ENCODE measurements around the gene TCF4. TPM values are rescaled to one million over a fixed set of nuclear protein-coding genes. Genes with fewer than 3 reads are reported as not detected.

Gene TCF4
- total RNA-seq, 4 donors from 2014 or later = 58.0 to 84.3 (median 68.1) TPM

- peaks cover 9 to 24% (median 19%) of the 10 kb centered on the region in 4 donors for H3K4me1 ChIP-seq
- peaks cover 0 to 20% (median 11%) of the 10 kb centered on the region in 4 donors for H3K36me3 ChIP-seq
- H3K27me3 ChIP-seq = no peaks in the 10 kb centered on the region
- no peaks in the 10 kb centered on the region for H3K9me3 ChIP-seq
- TF ChIP-seq CTCF (IDR thresholded peaks at IDR 0.05) (no peak), POLR2A (IDR thresholded peaks at IDR 0.05; ENCODE audit: low read depth) (no peak), EP300 (IDR thresholded peaks at IDR 0.05) (no peak), POLR2AphosphoS5 (IDR thresholded peaks at IDR 0.05) (no peak)
- H3K4me3 ChIP-seq = no peak overlapping the region
- 42% methylated on average over 2 of the region's 2 CpGs for WGBS
- H3K27ac ChIP-seq (replicated peaks in 1 of 4) = no peak overlapping the region
- intact Hi-C loops (cut with DNase I) = no loop called here
- DNase-seq (ENCODE audit: extremely low spot score) = no peak
These were observed 307.5 kb downstream of the TCF4 start for GRCh38 chr18:55280503-55280902.

DNA sequence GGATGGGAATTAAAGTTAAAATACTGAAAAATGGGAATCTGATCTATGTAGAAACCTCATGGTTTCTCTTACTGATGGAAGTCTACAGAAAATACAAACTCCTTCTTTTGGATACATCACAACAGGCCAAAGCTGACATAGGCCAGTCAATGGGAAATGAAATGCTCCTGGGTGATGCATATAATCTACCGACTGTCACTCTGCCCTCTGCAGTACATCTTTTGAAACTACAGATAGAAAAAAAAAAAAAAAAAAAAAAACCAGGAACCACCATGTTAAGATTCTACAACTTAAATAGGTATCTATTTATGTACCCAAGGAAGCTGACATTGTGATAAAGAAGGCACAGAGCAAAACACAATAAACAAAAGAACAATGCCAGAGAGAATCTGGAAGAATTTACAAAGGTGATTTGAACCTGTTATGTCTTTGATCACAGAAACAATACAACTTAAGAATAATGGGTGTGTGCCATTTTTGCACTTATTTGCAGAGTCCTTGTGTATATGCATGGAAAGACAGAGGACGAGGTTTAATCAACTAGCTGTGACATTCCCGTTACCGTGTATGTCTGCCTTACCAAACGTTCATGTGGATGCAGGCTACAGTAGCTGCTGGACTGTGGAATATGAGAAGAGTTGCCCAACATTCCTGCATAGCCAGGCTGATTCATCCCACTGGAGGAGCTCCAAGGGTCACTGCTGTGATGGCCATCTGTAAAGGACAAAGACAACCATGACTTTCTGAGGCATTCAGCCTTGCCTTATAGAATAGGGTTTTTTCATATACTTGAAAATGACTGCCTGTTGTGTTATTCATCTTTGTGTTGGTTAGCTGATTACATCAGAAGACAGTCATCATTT lies 312.7 kb downstream of the TCF4 start:
- peaks cover 4 to 10% (median 5%) of the 10 kb centered on the region in 4 donors for H3K4me1 ChIP-seq
- no peak for DNase-seq (ENCODE audit: extremely low spot score)
- WGBS = 66% methylated on average over 5 of the region's 5 CpGs
- no peak for TF ChIP-seq CTCF (IDR thresholded peaks at IDR 0.05)
- peak in 1 of 2 donors; percentile 23 for TF ChIP-seq POLR2AphosphoS5 (IDR thresholded peaks at IDR 0.05)
- no peak for TF ChIP-seq EP300 (IDR thresholded peaks at IDR 0.05)
- TF ChIP-seq POLR2A (IDR thresholded peaks at IDR 0.05; ENCODE audit: low read depth) = no peak
- H3K4me3 ChIP-seq = no peak overlapping the region
- intact Hi-C loops (cut with DNase I) = no loop called here
- H3K27me3 ChIP-seq = no peaks in the 10 kb centered on the region
- no peak overlapping the region for H3K27ac ChIP-seq (replicated peaks in 1 of 4)
- no peaks in the 10 kb centered on the region for H3K9me3 ChIP-seq
- H3K36me3 ChIP-seq = peaks cover 0 to 46% (median 29%) of the 10 kb centered on the region in 4 donors

- intact Hi-C loops (cut with DNase I) = no loop called here
- WGBS = 80% methylated on average over 7 of the region's 7 CpGs
These were observed 315.3 kb downstream of the TCF4 start for GRCh38 chr18:55272510-55273243.

GRCh38 chr18:55269622-55270021 lies 318.4 kb downstream of the TCF4 start:
- intact Hi-C loops (cut with DNase I) = no loop called here
- DNase-seq (ENCODE audit: extremely low spot score) = no peak
- TF ChIP-seq POLR2AphosphoS5 (IDR thresholded peaks at IDR 0.05) (no peak), CTCF (IDR thresholded peaks at IDR 0.05) (no peak), EP300 (IDR thresholded peaks at IDR 0.05) (no peak), POLR2A (IDR thresholded peaks at IDR 0.05; ENCODE audit: low read depth) (no peak)
- H3K9me3 ChIP-seq = no peaks in the 10 kb centered on the region
- H3K27ac ChIP-seq (replicated peaks in 1 of 4) = no peak overlapping the region
- WGBS = 95% methylated on average over 5 of the region's 5 CpGs
- peaks cover 5 to 59% (median 41%) of the 10 kb centered on the region in 4 donors for H3K36me3 ChIP-seq
- H3K4me1 ChIP-seq = peaks cover 11 to 19% (median 18%) of the 10 kb centered on the region in 4 donors
- H3K27me3 ChIP-seq = no peaks in the 10 kb centered on the region
- H3K4me3 ChIP-seq = no peak overlapping the region

More at GRCh38 chr18:55272510-55273243, 315.3 kb downstream of the TCF4 start:
- no peaks in the 10 kb centered on the region for H3K27me3 ChIP-seq
- H3K27ac ChIP-seq (replicated peaks in 1 of 4) = peak overlapping the region in 1 of 4 donors; percentile 34
- H3K36me3 ChIP-seq = peaks cover 5 to 53% (median 38%) of the 10 kb centered on the region in 4 donors
- H3K9me3 ChIP-seq = no peaks in the 10 kb centered on the region
- TF ChIP-seq EP300 (IDR thresholded peaks at IDR 0.05) = no peak
- no peak for TF ChIP-seq POLR2A (IDR thresholded peaks at IDR 0.05; ENCODE audit: low read depth)
- TF ChIP-seq CTCF (IDR thresholded peaks at IDR 0.05) = no peak
- H3K4me1 ChIP-seq = peaks cover 2 to 16% (median 13%) of the 10 kb centered on the region in 4 donors
- H3K4me3 ChIP-seq = no peak overlapping the region
- no peak for DNase-seq (ENCODE audit: extremely low spot score)
